Activated naive CD8-positive, alpha-beta T cell treated with anti-CD3 and anti-CD28 coated beads, Interleukin-2, amount 10 ng/mL, durations not matched to agents 7 days and 5 days (primary cell): ENCODE measurements around the gene HAP1. TPM values are rescaled to one million over a fixed set of nuclear protein-coding genes. Genes with fewer than 3 reads are reported as not detected.
"Not testable (repeated sequence)": the region's sequence is repeated elsewhere in the genome, so short reads cannot be mapped to it uniquely, and the experiment has no call there.

ENCODE experiments used
- ATAC-seq: fragments of 150-1000 bp; cut with Tn5 transposase; one replicate; pipeline ENCODE4 v1.10.0; 2021; ENCODE audit warnings: low read depth, moderate library complexity
- POLR2A ChIA-PET: fragments of 350-600 bp; sonication (Branson Sonifier 250); formaldehyde crosslinking; loops from one replicate; lab custom pipeline; 2021; ENCODE audit warnings: antibody characterized with exemption; lab: Charles Lee
- DNase-seq: peaks from one replicate; pipeline ENCODE4 v3.0.0; 2021
- H3K27ac Mint-ChIP-seq: one replicate; pipeline ENCODE4 v1.8.0; 2022; ENCODE audit warnings: mild to moderate bottlenecking, mixed read lengths
- H3K27me3 Mint-ChIP-seq: one replicate; pipeline ENCODE4 v1.8.0; 2022; ENCODE audit warnings: mild to moderate bottlenecking, moderate library complexity, mixed read lengths
- H3K36me3 Mint-ChIP-seq: one replicate; pipeline ENCODE4 v1.8.0; 2021; ENCODE audit warnings: mild to moderate bottlenecking, mixed read lengths
- H3K4me1 Mint-ChIP-seq: one replicate; pipeline ENCODE4 v1.8.0; 2021; ENCODE audit warnings: mixed read lengths
- H3K4me3 Mint-ChIP-seq: one replicate; pipeline ENCODE4 v1.8.0; 2022; ENCODE audit warnings: mild to moderate bottlenecking, moderate library complexity, mixed read lengths
- H3K9me3 Mint-ChIP-seq: one replicate; pipeline ENCODE4 v1.8.0; 2021; ENCODE audit warnings: mixed read lengths
- total RNA-seq, 2 experiments: library from RNA; stranded (reverse); gene quantifications; one replicate each; pipeline ENCODE4 v1.2.3, GENCODE V29; 2021

The HAP1 gene
- total RNA-seq = under 1 TPM in 1 of 2 experiments, not detected in 1; 0.14 TPM

DNA sequence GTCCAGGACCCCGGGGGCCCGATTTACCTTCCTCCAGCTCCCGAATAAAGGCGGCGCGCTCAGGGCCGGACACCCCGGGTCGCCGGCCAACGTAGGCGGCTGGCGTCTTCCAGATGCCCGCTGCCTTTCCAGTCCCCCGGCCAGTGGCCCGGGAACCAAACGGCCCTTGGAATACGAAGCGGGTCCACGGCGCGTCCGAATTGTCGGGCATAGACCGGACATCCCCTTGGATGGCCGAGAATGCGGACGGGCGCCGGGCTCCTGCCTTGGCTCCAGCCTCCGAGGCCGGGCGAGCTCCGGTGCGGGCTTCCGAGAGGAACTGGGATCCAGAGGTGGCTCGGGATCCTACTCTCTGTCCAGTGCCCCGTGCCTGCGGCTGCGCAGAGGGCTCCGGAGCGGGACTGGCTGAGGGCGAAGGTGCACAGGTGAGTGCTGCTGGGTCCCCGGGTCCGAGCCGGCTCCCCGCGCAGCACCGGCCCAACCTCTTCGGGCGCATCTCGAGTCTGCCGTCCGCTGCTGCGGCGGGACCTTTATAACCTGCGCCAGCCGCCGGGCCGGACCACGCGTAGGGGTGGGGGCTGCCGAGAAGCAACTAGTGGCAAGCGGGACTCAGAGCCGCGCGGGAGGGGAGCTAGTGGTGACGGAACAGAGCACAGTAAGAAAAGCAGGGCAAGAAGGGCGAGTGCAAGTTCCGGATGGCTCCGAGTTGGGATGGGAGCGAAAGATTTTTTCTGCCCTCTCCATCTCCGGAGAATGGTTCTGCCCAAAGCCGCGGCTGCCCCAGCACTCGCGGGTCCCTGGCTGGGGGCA lies at the start of gene HAP1:
Gene HAP1 (minus strand): TSS at position 505 of the 810 bp plus-strand sequence. CDS start 9 bp downstream, at position 496.
- POLR2A ChIA-PET = interaction anchor here (1.1 kb wide), 1 partner anchor 41 kb away, joined by 3 read pairs; no protein-coding TSS in a partner anchor
- Mint-ChIP-seq H3K27me3 (peaks cover 68% of the 10 kb centered on the region), H3K4me3 (peak within 1 kb of the TSS; percentile 60), H3K36me3 (no peaks in the 10 kb centered on the region), H3K27ac (no peak within 1 kb of the TSS), H3K4me1 (peaks cover 13% of the 10 kb centered on the region), H3K9me3 (no peaks in the 10 kb centered on the region)
- ATAC-seq (peak; percentile 16), DNase-seq (peak; percentile 54)

DNA sequence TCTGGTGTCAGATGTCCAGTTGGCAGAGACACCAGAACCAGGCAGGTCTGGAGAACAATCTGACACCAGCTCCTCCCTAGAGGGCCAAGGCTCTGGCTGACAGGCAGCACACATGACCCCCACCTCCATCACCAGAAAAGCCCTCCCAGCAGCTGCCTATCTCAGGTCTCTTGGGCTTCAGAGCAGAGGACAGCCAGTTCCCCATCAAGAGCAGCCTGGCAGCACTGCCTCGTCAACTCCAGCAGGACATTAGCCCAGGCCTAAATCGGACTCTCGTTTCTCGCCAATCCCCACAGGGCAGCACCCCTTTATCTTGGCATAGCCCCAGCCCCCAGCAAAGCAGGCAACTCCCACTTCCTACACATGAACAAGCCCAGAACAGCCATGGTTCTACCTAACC lies 47.7 kb upstream of the HAP1 start:
- POLR2A ChIA-PET = no interaction called here
- H3K36me3 Mint-ChIP-seq = no peaks in the 10 kb centered on the region
- peaks cover 9% of the 10 kb centered on the region for H3K4me1 Mint-ChIP-seq
- DNase-seq = no peak
- H3K4me3 Mint-ChIP-seq = no peak overlapping the region
- peaks cover 22% of the 10 kb centered on the region for H3K27me3 Mint-ChIP-seq
- H3K27ac Mint-ChIP-seq = no peak overlapping the region
- H3K9me3 Mint-ChIP-seq = no peaks in the 10 kb centered on the region
- no peak for ATAC-seq

GRCh38 chr17:41781404-41782110 lies 47.1 kb upstream of the HAP1 start:
- no peak for ATAC-seq

GRCh38 chr17:41779954-41780353 lies 45.5 kb upstream of the HAP1 start:
- ATAC-seq = no peak
- no peak overlapping the region for H3K4me3 Mint-ChIP-seq
- H3K27me3 Mint-ChIP-seq = peaks cover 13% of the 10 kb centered on the region
- H3K4me1 Mint-ChIP-seq = peaks cover 4% of the 10 kb centered on the region
- no peak for DNase-seq
- no peaks in the 10 kb centered on the region for H3K9me3 Mint-ChIP-seq
- no peak overlapping the region for H3K27ac Mint-ChIP-seq
- no peaks in the 10 kb centered on the region for H3K36me3 Mint-ChIP-seq
- POLR2A ChIA-PET = no interaction called here

More at GRCh38 chr17:41781404-41782110, 47.1 kb upstream of the HAP1 start:
- H3K27me3 Mint-ChIP-seq = peaks cover 17% of the 10 kb centered on the region
- no peaks in the 10 kb centered on the region for H3K36me3 Mint-ChIP-seq
- DNase-seq = no peak
- POLR2A ChIA-PET = interaction anchor here (0.7 kb wide), 1 partner anchor 9 kb away, joined by 4 read pairs; no protein-coding TSS in a partner anchor
- peaks cover 6% of the 10 kb centered on the region for H3K4me1 Mint-ChIP-seq
- H3K4me3 Mint-ChIP-seq = no peak overlapping the region
- no peaks in the 10 kb centered on the region for H3K9me3 Mint-ChIP-seq
- H3K27ac Mint-ChIP-seq = no peak overlapping the region

- DNase-seq (no peak), ATAC-seq (no peak)
- no peaks in the 10 kb centered on the region for H3K4me1 Mint-ChIP-seq
- no peaks in the 10 kb centered on the region for H3K9me3 Mint-ChIP-seq
- H3K4me3 Mint-ChIP-seq = no peak overlapping the region
- no peak overlapping the region for H3K27ac Mint-ChIP-seq
- POLR2A ChIA-PET = no interaction called here
- no peaks in the 10 kb centered on the region for H3K36me3 Mint-ChIP-seq
- H3K27me3 Mint-ChIP-seq = peaks cover 2% of the 10 kb centered on the region
Measured at GRCh38 chr17:41777574-41778188, 43.2 kb upstream of the HAP1 start.

- ATAC-seq = no peak
- POLR2A ChIA-PET = no interaction called here
Measured at GRCh38 chr17:41777157-41777573, 42.7 kb upstream of the HAP1 start.

GRCh38 chr17:41776262-41776900 lies 41.9 kb upstream of the HAP1 start:
- H3K4me3 Mint-ChIP-seq, POLR2A ChIA-PET, H3K27ac Mint-ChIP-seq, H3K27me3 Mint-ChIP-seq, H3K4me1 Mint-ChIP-seq, H3K9me3 Mint-ChIP-seq, DNase-seq, H3K36me3 Mint-ChIP-seq, ATAC-seq: not testable (repeated sequence)

More at GRCh38 chr17:41777157-41777573, 42.7 kb upstream of the HAP1 start:
- peaks cover 2% of the 10 kb centered on the region for H3K27me3 Mint-ChIP-seq
- DNase-seq = no peak
- H3K4me1 Mint-ChIP-seq = no peaks in the 10 kb centered on the region
- H3K4me3 Mint-ChIP-seq = no peak overlapping the region
- no peak overlapping the region for H3K27ac Mint-ChIP-seq
- no peaks in the 10 kb centered on the region for H3K9me3 Mint-ChIP-seq
- H3K36me3 Mint-ChIP-seq = no peaks in the 10 kb centered on the region

- no peak for DNase-seq
- peaks cover 5% of the 10 kb centered on the region for H3K4me1 Mint-ChIP-seq
- POLR2A ChIA-PET = no interaction called here
- peaks cover 2% of the 10 kb centered on the region for H3K27me3 Mint-ChIP-seq
- H3K27ac Mint-ChIP-seq = no peak overlapping the region
- H3K4me3 Mint-ChIP-seq = no peak overlapping the region
- H3K36me3 Mint-ChIP-seq = no peaks in the 10 kb centered on the region
- H3K9me3 Mint-ChIP-seq = no peaks in the 10 kb centered on the region
- no peak for ATAC-seq
Measured at GRCh38 chr17:41775394-41776226, 41.2 kb upstream of the HAP1 start.

DNA sequence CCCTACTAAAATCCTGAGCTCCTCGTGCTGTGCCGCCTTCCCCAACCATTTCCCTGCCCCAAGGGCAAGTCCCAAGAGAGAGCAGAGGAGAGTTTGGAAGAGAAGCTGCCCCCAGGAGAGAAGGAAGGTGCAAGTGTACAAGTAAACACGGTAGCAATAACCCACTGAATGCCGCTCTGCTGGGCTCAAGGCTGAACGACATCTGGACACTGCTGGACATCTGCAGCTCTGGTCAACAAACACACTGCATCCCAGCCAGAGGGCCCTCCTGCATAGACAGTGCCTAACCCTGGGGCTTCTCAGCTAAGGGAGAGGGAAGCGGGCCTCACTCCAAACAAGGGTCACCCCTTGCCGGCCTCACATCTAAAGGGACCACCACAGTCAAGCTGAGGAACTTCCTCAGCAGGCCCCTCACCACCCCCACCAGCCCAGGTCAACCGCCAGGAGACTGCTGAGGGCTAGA lies 39.3 kb upstream of the HAP1 start:
- POLR2A ChIA-PET = no interaction called here
- H3K27ac Mint-ChIP-seq = no peak overlapping the region
- H3K4me1 Mint-ChIP-seq = peaks cover 7% of the 10 kb centered on the region
- no peaks in the 10 kb centered on the region for H3K36me3 Mint-ChIP-seq
- ATAC-seq (no peak), DNase-seq (no peak)
- H3K9me3 Mint-ChIP-seq = no peaks in the 10 kb centered on the region
- H3K27me3 Mint-ChIP-seq = peaks cover 2% of the 10 kb centered on the region
- no peak overlapping the region for H3K4me3 Mint-ChIP-seq

DNA sequence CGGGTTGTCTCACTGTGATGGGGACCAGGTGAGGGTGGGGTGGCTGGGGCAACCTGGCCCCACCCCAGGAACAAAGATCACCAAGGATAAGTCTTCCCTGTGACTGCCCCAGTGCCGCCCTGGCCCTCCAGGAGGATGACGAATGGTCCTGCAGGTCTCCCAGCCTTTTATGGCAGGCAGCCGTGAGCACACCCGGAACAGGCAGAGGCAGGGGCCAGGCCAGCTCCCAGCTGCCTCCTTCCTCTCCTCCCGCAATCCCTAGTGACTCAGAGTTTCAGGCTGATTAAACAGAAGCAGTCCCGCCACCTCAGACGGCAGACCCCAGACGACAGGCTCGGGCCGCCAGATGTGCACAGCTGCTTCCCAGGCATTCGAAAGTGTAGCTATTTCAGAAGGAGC lies 38.7 kb upstream of the HAP1 start:
- POLR2A ChIA-PET = no interaction called here
- ATAC-seq (no peak), DNase-seq (no peak)
- Mint-ChIP-seq H3K9me3 (no peaks in the 10 kb centered on the region), H3K27ac (no peak overlapping the region), H3K27me3 (no peaks in the 10 kb centered on the region), H3K36me3 (peaks cover 1% of the 10 kb centered on the region), H3K4me3 (no peak overlapping the region), H3K4me1 (peaks cover 7% of the 10 kb centered on the region)

DNA sequence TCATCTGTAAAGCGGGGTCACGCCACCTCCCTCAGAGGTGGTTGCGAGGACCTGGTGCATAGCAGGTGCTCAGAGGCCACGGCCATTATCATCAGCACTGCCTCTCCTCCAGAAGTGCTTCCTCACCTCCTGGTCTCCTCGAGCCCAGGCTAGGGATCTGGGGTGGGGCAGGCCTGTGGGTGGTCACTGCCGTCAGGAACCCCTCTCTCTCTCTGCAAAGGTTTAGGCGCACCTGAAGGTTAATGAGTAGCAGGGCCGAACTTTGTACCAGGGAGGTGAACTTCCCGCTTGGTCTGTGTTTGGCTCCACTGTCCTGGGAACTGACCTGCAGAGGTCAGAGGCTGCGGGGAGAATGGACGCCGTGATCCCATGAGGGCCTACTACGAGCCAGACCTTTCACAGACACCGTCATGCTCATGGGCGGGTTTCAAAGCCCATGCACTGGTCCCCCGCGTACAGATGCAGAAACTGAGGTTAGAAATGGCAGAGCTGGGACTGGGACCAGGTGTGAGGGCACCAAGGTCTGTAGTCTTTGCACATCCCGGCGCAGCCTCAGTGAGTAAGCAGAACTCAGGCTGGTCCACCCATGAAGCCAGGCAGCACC lies 38.2 kb upstream of the HAP1 start:
- no peaks in the 10 kb centered on the region for H3K27me3 Mint-ChIP-seq
- no peak for ATAC-seq
- H3K27ac Mint-ChIP-seq = no peak overlapping the region
- peaks cover 7% of the 10 kb centered on the region for H3K4me1 Mint-ChIP-seq
- no peak for DNase-seq
- peaks cover 1% of the 10 kb centered on the region for H3K36me3 Mint-ChIP-seq
- H3K4me3 Mint-ChIP-seq = no peak overlapping the region
- H3K9me3 Mint-ChIP-seq = no peaks in the 10 kb centered on the region
- POLR2A ChIA-PET = no interaction called here

DNA sequence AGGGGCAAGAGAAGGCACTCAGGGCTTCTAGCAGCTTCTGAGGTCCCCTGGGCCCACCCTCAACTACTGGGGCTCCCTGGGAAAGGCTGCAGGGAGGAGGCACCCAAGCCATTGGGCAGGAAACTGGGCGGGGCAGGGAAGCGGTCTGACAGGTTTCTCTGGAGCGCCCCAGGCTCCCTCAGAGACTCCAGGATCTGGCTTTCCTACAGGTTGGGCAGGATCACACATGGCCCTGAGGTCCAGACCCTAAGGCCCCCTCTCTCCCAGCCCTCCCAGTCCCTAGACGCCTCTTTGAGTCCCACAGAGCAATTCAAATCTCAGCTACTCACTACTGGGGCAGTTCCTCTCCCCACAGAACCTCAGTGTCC lies 37.8 kb upstream of the HAP1 start:
- peaks cover 1% of the 10 kb centered on the region for H3K36me3 Mint-ChIP-seq
- no peaks in the 10 kb centered on the region for H3K27me3 Mint-ChIP-seq
- H3K4me1 Mint-ChIP-seq = peaks cover 7% of the 10 kb centered on the region
- ATAC-seq (peak; percentile 16), DNase-seq (no peak)
- no peaks in the 10 kb centered on the region for H3K9me3 Mint-ChIP-seq
- POLR2A ChIA-PET = no interaction called here
- no peak overlapping the region for H3K27ac Mint-ChIP-seq
- H3K4me3 Mint-ChIP-seq = no peak overlapping the region
